ENCODE data around the gene POU6F2. TPM values are rescaled to one million over a fixed set of nuclear protein-coding genes. Genes with fewer than 3 reads are reported as not detected.

Gene POU6F2
- total RNA-seq, 3 donors from 2014 or later: under 0.01 TPM; not detected in 2

DNA sequence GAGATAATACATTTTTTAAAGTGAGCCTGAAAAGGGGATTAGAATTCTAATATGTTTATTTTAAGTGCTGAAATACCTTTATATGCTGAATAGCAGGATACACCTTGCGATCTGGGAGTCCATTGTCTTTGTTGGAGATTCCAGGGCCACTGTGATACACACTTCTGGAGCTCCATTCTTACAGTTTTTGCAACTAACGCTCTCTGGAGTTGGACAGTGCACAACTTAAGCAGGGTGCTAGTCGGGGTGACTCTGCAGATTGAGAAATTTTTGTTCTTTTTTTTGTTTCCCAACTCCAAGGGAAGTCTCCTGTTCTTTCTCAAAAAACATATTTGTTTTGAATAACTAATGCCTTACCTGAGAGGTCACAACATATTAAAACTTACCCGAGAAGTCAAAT lies 23.7 kb upstream of the POU6F2 start:
- intact Hi-C loops (cut with DNase I; ENCODE audit: low total_unique reads): no loop called here
- no peak for DNase-seq (ENCODE audit: low spot score in 2 of 2)
- TF ChIP-seq POLR2A (IDR thresholded peaks at IDR 0.05): no peak
- no peak for TF ChIP-seq POLR2AphosphoS5 (IDR thresholded peaks at IDR 0.05)
- no peak for TF ChIP-seq CTCF (IDR thresholded peaks at IDR 0.05)
- H3K27ac ChIP-seq: no peak overlapping the region
- H3K4me1 ChIP-seq: no peaks in the 10 kb centered on the region
- peaks cover 0 to 7% of the 10 kb centered on the region in 2 donors for H3K27me3 ChIP-seq
- no peaks in the 10 kb centered on the region for H3K9me3 ChIP-seq
- no peaks in the 10 kb centered on the region for H3K36me3 ChIP-seq
- H3K4me3 ChIP-seq: no peak overlapping the region

- Histone ChIP-seq H3K4me1 (no peaks in the 10 kb centered on the region), H3K27ac (no peak overlapping the region), H3K36me3 (no peaks in the 10 kb centered on the region), H3K4me3 (no peak overlapping the region), H3K9me3 (no peaks in the 10 kb centered on the region), H3K27me3 (peaks cover 0 to 7% of the 10 kb centered on the region in 2 donors)
- no peak for DNase-seq (ENCODE audit: low spot score in 2 of 2)
- no peak for TF ChIP-seq POLR2A (IDR thresholded peaks at IDR 0.05)
- TF ChIP-seq POLR2AphosphoS5 (IDR thresholded peaks at IDR 0.05): no peak
- TF ChIP-seq CTCF (IDR thresholded peaks at IDR 0.05): no peak
- intact Hi-C loops (cut with DNase I; ENCODE audit: low total_unique reads): no loop called here
These were observed 21.8 kb upstream of the POU6F2 start for GRCh38 chr7:38955892-38956291.

GRCh38 chr7:38962028-38962427 lies 15.7 kb upstream of the POU6F2 start:
- no peak for TF ChIP-seq POLR2AphosphoS5 (IDR thresholded peaks at IDR 0.05)
- TF ChIP-seq CTCF (IDR thresholded peaks at IDR 0.05): no peak
- no peak for TF ChIP-seq POLR2A (IDR thresholded peaks at IDR 0.05)

DNA sequence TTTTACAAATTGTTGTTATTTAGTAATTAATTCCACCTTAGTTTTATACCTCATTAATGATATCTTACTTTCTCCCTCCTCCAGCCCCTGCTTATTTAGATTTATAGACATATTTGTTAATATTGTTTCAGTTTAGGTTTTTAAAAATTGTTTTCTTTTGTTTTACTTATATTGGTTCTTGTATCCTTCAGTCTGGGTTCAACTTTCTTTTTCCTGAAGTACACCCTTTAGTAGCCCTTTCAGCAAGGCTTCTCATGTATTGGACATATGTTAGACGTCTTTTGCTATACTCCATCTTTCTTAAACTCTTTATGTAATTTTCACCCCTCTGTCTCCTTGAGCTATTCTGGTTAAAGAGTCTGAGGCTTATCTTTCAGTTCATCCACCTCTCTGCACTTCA lies 12.8 kb upstream of the POU6F2 start:
- intact Hi-C loops (cut with DNase I; ENCODE audit: low total_unique reads): loop anchor here (10.0 kb wide), 1 partner anchor 1750 kb away; no protein-coding TSS in a partner anchor
- H3K27ac ChIP-seq: no peak overlapping the region
- DNase-seq (ENCODE audit: low spot score in 2 of 2): no peak
- H3K4me3 ChIP-seq: no peak overlapping the region
- no peaks in the 10 kb centered on the region for H3K4me1 ChIP-seq
- TF ChIP-seq CTCF (IDR thresholded peaks at IDR 0.05) (no peak), POLR2AphosphoS5 (IDR thresholded peaks at IDR 0.05) (no peak), POLR2A (IDR thresholded peaks at IDR 0.05) (no peak)
- no peaks in the 10 kb centered on the region for H3K27me3 ChIP-seq
- no peaks in the 10 kb centered on the region for H3K9me3 ChIP-seq
- H3K36me3 ChIP-seq: no peaks in the 10 kb centered on the region

More at GRCh38 chr7:38962028-38962427, 15.7 kb upstream of the POU6F2 start:
- Histone ChIP-seq H3K36me3 (no peaks in the 10 kb centered on the region), H3K27ac (no peak overlapping the region), H3K9me3 (no peaks in the 10 kb centered on the region), H3K4me3 (no peak overlapping the region), H3K4me1 (no peaks in the 10 kb centered on the region), H3K27me3 (no peaks in the 10 kb centered on the region)
- DNase-seq (ENCODE audit: low spot score in 2 of 2): no peak
- intact Hi-C loops (cut with DNase I; ENCODE audit: low total_unique reads): loop anchor here (10.0 kb wide), 1 partner anchor 1747 kb away; no protein-coding TSS in a partner anchor

GRCh38 chr7:38973760-38974159 lies 3.9 kb upstream of the POU6F2 start:
- no peaks in the 10 kb centered on the region for H3K9me3 ChIP-seq
- no peak for DNase-seq (ENCODE audit: low spot score in 2 of 2)
- H3K27me3 ChIP-seq: peaks cover 4 to 30% of the 10 kb centered on the region in 2 donors
- H3K36me3 ChIP-seq: no peaks in the 10 kb centered on the region
- intact Hi-C loops (cut with DNase I; ENCODE audit: low total_unique reads): no loop called here
- TF ChIP-seq POLR2A (IDR thresholded peaks at IDR 0.05) (no peak), CTCF (IDR thresholded peaks at IDR 0.05) (no peak), POLR2AphosphoS5 (IDR thresholded peaks at IDR 0.05) (no peak)
- H3K4me1 ChIP-seq: no peaks in the 10 kb centered on the region
- no peak overlapping the region for H3K4me3 ChIP-seq
- no peak overlapping the region for H3K27ac ChIP-seq

Data from breast epithelium (tissue), 4 donors.